ENCODE results near the gene SERTM2. TPM values are rescaled to one million over a fixed set of nuclear protein-coding genes. Genes with fewer than 3 reads are reported as not detected.
A peak's percentile ranks its signal among the peaks of the same experiment; 100 is the strongest.

Gene SERTM2
- total RNA-seq = 1 to 10 TPM; 1.4 to 4.1 (median 2.4) TPM
- under 1 TPM in 2 of 3 donors, not detected in 1; 0.12 to 0.60 TPM for polyA plus RNA-seq

GRCh38 chrX:111511477-111511876, at the start of gene SERTM2:
Gene SERTM2 (plus strand): TSS chrX:111511645. CDS start chrX:111518858, 7,213 bp downstream.
- no peak for TF ChIP-seq POLR2A (IDR thresholded peaks at IDR 0.05)
- TF ChIP-seq, protein P1, sequence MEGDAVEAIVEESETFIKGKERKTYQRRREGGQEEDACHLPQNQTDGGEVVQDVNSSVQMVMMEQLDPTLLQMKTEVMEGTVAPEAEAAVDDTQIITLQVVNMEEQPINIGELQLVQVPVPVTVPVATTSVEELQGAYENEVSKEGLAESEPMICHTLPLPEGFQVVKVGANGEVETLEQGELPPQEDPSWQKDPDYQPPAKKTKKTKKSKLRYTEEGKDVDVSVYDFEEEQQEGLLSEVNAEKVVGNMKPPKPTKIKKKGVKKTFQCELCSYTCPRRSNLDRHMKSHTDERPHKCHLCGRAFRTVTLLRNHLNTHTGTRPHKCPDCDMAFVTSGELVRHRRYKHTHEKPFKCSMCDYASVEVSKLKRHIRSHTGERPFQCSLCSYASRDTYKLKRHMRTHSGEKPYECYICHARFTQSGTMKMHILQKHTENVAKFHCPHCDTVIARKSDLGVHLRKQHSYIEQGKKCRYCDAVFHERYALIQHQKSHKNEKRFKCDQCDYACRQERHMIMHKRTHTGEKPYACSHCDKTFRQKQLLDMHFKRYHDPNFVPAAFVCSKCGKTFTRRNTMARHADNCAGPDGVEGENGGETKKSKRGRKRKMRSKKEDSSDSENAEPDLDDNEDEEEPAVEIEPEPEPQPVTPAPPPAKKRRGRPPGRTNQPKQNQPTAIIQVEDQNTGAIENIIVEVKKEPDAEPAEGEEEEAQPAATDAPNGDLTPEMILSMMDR (IDR thresholded peaks at IDR 0.05) = no peak
- no peak for TF ChIP-seq POLR2AphosphoS5 (IDR thresholded peaks at IDR 0.05)
- H3K4me3 ChIP-seq = no peak within 1 kb of the TSS
- no peak within 1 kb of the TSS for H3K27ac ChIP-seq
- no peaks in the 10 kb centered on the region for H3K36me3 ChIP-seq
- no peaks in the 10 kb centered on the region for H3K9me3 ChIP-seq
- intact Hi-C loops (cut with DNase I) = no loop called here
- DNase-seq = no peak
- WGBS, 2 donors = 5 to 6% methylated on average over 3 of the region's 3 CpGs
- H3K27me3 ChIP-seq = no peaks in the 10 kb centered on the region
- no peaks in the 10 kb centered on the region for H3K4me1 ChIP-seq

- Histone ChIP-seq H3K36me3 (no peaks in the 10 kb centered on the region), H3K9me3 (no peaks in the 10 kb centered on the region), H3K4me3 (no peak overlapping the region), H3K27me3 (no peaks in the 10 kb centered on the region), H3K4me1 (peaks cover 0 to 8% (median 0%) of the 10 kb centered on the region in 4 donors), H3K27ac (no peak overlapping the region)
- no peak for TF ChIP-seq EP300 (IDR thresholded peaks at IDR 0.05)
- no peak for TF ChIP-seq POLR2AphosphoS5 (IDR thresholded peaks at IDR 0.05)
- TF ChIP-seq POLR2A (IDR thresholded peaks at IDR 0.05) = no peak
- TF ChIP-seq, protein P1 (IDR thresholded peaks at IDR 0.05) = no peak
- no peak for DNase-seq
- intact Hi-C loops (cut with DNase I) = no loop called here
- 25 to 56% methylated on average over 1 of the region's 1 CpG for WGBS, 2 donors
These were observed 45.8 kb upstream of the SERTM2 start for GRCh38 chrX:111465669-111466068.

- no peaks in the 10 kb centered on the region for H3K9me3 ChIP-seq
- 14 to 26% methylated on average over 1 of the region's 1 CpG for WGBS, 2 donors
- no peaks in the 10 kb centered on the region for H3K36me3 ChIP-seq
- DNase-seq = peak; percentile 64
- H3K4me1 ChIP-seq = peaks cover 0 to 8% (median 0%) of the 10 kb centered on the region in 4 donors
- no peak overlapping the region for H3K27ac ChIP-seq
- TF ChIP-seq EP300 (IDR thresholded peaks at IDR 0.05) (no peak), POLR2A (IDR thresholded peaks at IDR 0.05) (no peak), POLR2AphosphoS5 (IDR thresholded peaks at IDR 0.05) (no peak)
- TF ChIP-seq, protein P1 (IDR thresholded peaks at IDR 0.05) = no peak
- H3K27me3 ChIP-seq = no peaks in the 10 kb centered on the region
- intact Hi-C loops (cut with DNase I) = no loop called here
- H3K4me3 ChIP-seq = no peak overlapping the region
These were observed 43.5 kb upstream of the SERTM2 start for GRCh38 chrX:111467896-111468295.

DNA sequence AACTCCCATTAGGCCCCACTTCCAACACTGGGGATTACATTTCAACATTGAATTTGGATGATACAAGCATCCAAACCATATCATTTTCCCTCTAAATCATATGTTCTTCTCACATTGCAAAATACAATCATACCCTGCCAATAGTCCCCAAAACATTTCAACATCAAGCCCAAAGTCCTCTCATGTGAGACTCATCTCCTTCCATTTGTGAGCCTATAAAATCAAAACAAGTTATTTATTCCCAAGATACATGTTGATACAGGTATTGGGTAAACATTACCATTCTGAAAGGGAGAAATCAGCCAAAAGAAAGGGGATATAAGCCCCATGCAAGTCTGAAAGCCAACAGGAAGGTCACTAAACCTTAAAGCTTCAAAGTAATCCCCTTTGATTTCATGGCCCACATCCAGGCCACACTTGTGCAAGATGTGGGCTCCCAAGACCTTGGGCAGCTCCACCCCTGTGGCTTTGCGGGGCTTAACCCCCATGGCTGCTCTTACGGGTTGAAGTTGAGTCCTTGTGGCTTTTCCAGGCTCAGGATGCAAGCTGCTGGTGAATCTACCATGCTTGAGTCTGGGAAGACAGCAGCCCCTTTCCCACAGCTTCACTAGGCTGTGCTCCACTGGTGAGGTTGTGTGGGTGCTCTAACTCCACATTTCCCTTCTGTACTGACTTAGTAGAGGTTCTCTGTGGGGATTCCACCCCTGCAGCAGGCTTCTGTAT, 40.6 kb upstream of the SERTM2 start:
- no peak for DNase-seq
- Histone ChIP-seq H3K27me3 (no peaks in the 10 kb centered on the region), H3K36me3 (no peaks in the 10 kb centered on the region), H3K4me1 (peaks cover 0 to 8% (median 0%) of the 10 kb centered on the region in 4 donors), H3K9me3 (no peaks in the 10 kb centered on the region), H3K4me3 (no peak overlapping the region), H3K27ac (no peak overlapping the region)
- TF ChIP-seq EP300 (IDR thresholded peaks at IDR 0.05) = no peak
- 87 to 95% methylated on average over 2 of the region's 2 CpGs for WGBS, 2 donors
- intact Hi-C loops (cut with DNase I) = no loop called here

GRCh38 chrX:111481896-111482295, 29.5 kb upstream of the SERTM2 start:
- intact Hi-C loops (cut with DNase I) = no loop called here
- no peaks in the 10 kb centered on the region for H3K9me3 ChIP-seq
- no peak overlapping the region for H3K4me3 ChIP-seq
- no peak for DNase-seq
- no peaks in the 10 kb centered on the region for H3K4me1 ChIP-seq
- H3K36me3 ChIP-seq = no peaks in the 10 kb centered on the region
- H3K27ac ChIP-seq = no peak overlapping the region
- H3K27me3 ChIP-seq = no peaks in the 10 kb centered on the region
- TF ChIP-seq, protein P1 (IDR thresholded peaks at IDR 0.05) = no peak
- TF ChIP-seq POLR2A (IDR thresholded peaks at IDR 0.05) (no peak), EP300 (IDR thresholded peaks at IDR 0.05) (no peak), POLR2AphosphoS5 (IDR thresholded peaks at IDR 0.05) (no peak)
